Stimulated activated CD8-positive, alpha-beta memory T cell treated with anti-CD3 and anti-CD28 coated beads, Interleukin-15, amount 100 ng/mL, for 24 hours (primary cell): ENCODE measurements around the gene PPIP5K1.
"Not testable (repeated sequence)": the region's sequence is repeated elsewhere in the genome, so short reads cannot be mapped to it uniquely, and the experiment has no call there.

Experiments
- DNase-seq: peaks from one replicate; pipeline ENCODE4 v3.0.0-alpha.2; 2020; ENCODE audit warnings: low read depth

The PPIP5K1 gene

GRCh38 chr15:43589778-43590466 lies at the start of gene PPIP5K1:
TSS of gene PPIP5K1 (minus strand) at chr15:43590208. CDS start at chr15:43584504, 5,704 bp downstream.
- not testable (repeated sequence) for DNase-seq

DNA sequence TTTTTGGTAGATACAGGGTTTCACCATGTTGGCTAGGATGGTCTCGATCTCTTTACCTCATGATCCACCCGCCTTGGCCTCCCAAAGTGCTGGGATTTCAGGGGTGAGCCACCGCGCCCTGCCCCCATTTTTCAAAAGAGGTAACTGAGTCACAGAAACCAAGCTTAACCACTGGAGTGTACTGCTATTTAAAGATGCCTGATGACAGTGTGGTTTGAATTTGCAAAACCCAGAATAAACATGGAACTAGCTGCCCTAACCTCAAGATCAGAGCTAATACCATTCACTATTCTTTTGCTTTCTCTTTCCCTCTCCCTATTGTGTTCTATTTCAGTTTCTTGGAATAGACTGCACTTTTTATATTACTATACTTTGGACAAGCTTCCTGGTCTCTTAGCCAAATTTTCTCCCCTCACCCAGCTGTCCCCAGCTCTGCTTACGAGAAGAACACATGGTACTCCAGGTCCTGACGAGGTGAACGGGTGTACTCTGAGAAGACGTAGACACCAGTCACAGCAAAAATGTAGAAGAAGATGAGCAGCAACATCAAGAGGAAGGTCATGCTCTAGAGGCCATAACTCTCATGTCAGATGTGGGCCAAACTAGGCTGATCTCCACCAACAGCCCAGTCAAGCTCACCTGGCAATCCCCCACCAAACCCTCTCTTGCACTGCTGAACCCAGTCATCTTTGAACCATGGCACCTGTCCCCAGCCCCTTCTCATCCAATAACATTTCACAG lies 48.6 kb upstream of the PPIP5K1 start:
- DNase-seq = not testable (repeated sequence)

DNA sequence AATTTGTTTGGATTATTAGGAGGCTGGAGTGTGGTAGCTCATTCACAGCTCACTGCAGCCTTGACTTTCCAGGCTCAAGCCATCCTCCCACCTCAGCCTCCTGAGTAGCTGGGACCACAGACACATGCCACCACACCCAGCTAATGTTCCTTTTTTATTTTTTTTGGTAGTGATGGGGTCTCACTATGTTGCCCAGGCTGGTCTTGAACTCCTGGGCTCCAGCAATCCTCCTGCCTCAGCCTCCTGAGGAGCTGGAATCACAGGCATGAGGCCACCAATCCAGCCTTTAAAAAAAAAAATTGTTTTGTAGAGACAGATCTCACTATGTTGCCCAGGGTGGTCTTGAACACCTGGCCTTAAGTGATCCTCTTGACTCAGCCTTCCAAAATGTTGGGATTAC lies 36.9 kb upstream of the PPIP5K1 start:
- DNase-seq = not testable (repeated sequence)

GRCh38 chr15:43625106-43625505 lies 35.1 kb upstream of the PPIP5K1 start:
- DNase-seq = no peak

GRCh38 chr15:43622068-43622799 lies 32.2 kb upstream of the PPIP5K1 start:
- not testable (repeated sequence) for DNase-seq

DNA sequence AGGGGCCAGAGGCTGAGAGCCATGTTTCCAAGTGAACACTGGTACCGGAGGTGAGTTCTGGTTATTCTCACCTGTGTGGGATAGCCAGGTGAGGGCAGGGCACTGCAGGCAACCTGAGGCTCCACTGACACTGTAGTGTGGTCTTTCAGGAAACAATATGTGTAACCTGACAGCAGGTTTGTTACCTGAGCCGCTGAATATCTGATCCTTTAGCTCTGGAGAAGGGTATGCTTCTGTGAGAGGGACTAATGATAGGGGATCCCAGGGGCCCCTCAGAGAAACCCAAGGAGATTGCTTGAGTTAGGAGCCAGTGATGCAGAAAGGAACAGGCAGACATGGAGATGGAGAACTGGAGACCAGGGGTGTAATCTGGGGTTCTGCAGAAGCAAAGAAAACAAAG lies 28.7 kb upstream of the PPIP5K1 start, which contains the start of gene STRC:
STRC (minus strand) TSS at position 101 of the 400 bp plus-strand sequence; CDS start at position 23, 78 bp downstream.
- DNase-seq = not testable (repeated sequence)

- not testable (repeated sequence) for DNase-seq
Measured at GRCh38 chr15:43617750-43618149, 27.7 kb upstream of the PPIP5K1 start.

DNA sequence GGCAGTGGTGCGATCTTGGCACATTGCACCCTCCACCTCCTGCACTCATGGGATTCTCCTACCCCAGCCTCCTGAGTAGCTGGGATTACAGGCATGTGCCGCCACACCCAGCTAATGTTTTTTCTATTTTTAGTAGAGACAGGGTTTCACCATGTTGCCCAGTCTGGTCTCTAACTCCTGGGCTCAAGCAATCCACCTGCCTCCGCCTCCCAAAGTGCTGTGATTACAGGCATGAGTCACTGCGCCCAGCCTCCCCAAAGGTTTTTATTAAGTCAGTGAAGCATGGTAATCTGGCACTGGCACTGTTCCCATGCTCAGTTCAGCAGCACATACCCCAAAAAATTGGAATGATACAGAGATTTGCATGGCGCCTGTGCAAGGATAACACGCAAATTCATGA lies 12.2 kb upstream of the PPIP5K1 start:
- not testable (repeated sequence) for DNase-seq

DNA sequence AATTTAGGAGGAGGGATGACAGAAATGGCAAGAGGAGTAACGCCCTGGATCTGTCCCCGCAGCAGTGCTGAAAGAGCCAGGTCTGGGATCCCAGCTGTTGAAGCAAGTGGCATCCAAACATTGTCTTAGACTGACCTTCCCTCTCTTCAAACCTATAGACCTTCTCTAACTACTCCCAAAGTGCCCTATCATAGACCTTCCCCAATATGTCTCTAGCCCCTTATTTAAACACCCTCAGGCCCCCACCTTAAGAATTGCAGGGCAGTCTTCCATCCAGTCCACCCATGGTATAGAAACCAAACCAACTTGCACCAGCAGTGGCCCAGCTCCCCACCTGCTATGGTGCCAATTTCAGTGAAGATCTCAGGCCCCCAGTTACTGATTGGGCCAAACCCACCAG lies 10.2 kb upstream of the PPIP5K1 start:
- DNase-seq = not testable (repeated sequence)

- not testable (repeated sequence) for DNase-seq
Measured at GRCh38 chr15:43599131-43599530, 9.1 kb upstream of the PPIP5K1 start.

DNA sequence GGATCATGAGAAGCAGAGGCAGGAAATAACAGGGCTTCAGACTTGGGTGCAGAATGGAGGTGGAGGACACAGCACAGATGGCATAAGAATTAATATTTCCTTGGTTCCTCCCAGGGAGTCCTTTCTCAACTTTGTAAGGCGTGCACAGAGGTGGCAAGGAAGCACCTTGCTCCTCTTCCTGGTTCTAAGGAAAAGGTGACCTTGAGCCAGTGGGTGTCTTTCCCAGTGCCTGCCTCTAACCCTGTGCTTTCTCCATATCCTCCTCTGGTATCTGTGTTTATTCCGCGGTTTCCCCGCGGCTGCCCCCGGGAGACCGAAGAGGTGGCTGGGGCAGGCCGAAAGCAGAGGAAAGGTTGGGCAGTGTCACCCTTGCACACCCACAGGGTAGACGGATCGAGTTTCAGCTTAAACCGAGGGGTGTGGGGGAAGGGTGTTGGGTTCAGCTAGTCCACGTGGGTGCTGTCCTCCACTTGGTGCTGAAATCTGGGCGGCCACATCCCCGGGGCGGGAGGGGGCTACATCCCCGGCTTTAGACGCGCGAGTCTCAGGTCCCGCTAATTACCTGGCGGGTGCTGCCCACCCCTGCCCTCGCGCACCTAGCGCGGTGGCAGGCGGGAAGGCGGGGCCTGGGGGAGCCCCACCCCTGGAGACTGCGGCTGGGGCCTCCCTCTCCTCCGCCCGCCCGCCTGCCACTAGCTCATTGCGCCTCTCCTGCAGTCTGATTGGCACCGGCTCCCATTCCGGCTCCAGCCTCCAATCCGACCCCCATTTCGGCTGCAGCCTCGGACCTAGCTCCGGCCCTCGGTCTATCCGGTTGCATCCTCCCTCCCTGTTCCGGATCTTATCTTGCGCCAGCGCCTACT lies 3.6 kb upstream of the PPIP5K1 start, which contains the start of gene CKMT1B:
CKMT1B (plus strand) TSS at position 700 of the 863 bp plus-strand sequence. CDS start 192 bp downstream, outside the sequence.
- DNase-seq = not testable (repeated sequence)

DNA sequence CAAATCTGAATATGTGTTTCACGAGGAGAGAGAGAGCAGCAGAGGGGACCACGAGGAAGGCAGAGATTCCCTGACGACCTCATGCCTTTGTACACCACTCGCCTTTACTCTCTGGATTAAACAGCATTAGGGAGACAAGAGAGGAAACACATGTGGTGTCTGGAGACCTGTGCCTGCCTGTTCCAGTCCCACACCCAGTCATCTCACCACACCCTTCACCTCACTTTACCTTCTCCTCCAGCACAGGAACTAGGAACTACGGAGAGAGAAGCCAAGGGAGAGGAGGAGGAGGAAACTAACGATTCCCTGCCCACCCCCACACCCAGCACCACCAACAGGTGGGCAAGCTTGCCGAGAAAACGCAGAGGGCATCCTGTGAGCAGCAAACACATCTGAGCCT lies 2.8 kb upstream of the PPIP5K1 start:
- DNase-seq = not testable (repeated sequence)

GRCh38 chr15:43574607-43575006 lies 15.4 kb downstream of the PPIP5K1 start:
- DNase-seq = not testable (repeated sequence)

DNA sequence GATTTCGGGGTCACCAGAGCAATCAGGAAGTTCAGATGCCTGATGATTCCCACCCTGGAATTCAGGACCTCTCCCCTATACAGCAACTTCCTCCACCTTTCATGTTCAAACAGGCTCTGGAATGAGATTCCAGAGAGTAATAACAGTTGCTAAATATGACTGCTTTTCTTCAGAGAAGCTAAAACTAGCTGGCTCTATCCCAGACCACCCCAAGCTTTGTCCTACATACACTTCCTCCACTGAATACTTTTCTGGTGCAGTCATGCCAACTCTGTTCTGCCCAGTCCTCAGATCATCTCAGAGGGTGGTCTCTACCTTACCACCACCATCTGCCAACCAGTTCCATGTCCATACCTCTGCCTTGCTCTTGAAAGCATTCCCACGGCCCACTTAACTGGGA lies 23.4 kb downstream of the PPIP5K1 start:
- DNase-seq = not testable (repeated sequence)

- DNase-seq = not testable (repeated sequence)
Measured at GRCh38 chr15:43563793-43564192, 26.2 kb downstream of the PPIP5K1 start.

GRCh38 chr15:43562753-43563152 lies 27.3 kb downstream of the PPIP5K1 start:
- not testable (repeated sequence) for DNase-seq

- DNase-seq = no peak
Measured at GRCh38 chr15:43552986-43553385, 37.0 kb downstream of the PPIP5K1 start.

DNA sequence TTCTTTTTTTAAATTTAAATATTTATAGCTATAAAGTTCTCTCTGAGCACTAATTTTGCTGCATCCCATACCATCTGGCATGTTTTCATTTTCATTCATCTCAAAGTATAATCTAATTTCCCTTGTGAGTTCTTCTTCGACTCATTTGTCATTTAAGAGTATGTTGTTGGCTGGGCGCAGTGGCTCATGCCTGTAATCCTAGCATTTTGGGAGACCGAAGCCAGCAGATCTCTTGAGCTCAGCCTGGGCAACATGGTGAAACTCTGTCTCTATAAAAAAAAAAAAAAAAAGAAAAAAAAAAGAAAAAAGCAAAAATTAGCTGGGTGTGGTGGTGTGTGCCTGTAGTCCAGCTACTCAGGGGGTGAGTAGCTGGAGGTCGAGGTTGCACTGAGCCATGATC lies 37.8 kb downstream of the PPIP5K1 start:
- no peak for DNase-seq

DNA sequence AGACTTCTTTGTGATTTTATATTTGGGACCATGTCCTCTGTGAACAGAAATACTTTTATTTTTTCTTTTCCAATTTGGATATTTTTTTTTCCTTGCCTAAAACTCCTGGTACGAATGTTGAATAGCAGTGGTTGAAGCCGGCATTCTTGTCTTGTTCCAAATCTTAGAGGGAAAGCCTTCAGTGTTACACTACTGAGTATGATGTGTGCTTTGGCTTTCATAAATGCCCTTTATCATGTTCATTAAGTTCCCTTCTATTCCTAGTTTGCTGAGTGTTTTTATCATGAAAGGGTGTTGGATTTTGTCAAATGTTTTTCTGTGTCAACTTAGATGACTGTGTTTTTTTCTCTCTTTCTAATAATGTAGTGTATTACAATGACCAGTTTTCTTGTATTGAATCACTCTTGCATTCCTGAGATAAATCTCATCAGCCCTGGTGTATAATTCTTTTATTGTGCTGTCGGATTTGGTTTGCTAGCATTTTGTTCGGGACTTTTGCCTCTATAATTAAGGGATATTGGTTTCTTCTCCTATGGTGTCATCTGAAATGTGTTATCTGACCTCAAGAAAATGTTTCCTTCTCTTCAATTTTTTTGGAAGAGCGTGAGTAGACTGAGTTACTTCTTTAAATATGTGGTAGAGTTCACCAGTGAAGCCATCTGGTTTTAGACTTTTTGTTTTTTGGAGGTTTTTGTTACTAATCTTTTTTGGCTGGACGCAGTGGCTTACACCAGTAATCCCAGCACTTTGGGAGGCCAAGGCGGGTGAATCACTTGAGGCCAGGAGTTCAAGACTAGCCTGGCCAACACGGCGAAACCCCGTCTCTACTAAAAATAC lies 39.3 kb downstream of the PPIP5K1 start:
- no peak for DNase-seq

DNA sequence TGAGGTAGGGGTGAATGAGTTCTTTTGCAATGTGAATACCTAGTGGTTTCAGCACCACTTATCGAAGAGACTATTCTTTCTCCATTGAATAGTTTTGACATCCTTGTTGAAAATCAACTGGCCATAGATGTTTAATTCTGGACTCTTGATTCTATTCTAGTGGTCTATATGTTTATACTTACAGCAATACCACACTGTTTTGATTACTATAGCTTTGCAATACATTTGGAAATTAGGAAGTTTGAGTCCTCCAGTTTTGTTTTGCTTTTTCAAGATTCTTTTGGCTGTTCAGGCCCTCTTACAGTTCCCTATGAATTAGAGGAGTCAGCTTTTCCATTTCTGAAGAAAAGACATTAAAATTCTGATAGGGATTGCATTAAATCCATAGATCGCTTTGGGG lies 42.5 kb downstream of the PPIP5K1 start:
- DNase-seq = no peak
